Right hindlimb (tissue), 1 donor: Measurements from ENCODE around the gene RXRG.
A peak's percentile ranks its signal among the peaks of the same experiment; 100 is the strongest.

Source experiments
- DNase-seq: peaks from one replicate; pipeline ENCODE4 v3.0.0-alpha.2; 2018

The RXRG gene

GRCh38 chr1:165407398-165407797 lies 37.5 kb downstream of the RXRG start:
- no peak for DNase-seq

DNA sequence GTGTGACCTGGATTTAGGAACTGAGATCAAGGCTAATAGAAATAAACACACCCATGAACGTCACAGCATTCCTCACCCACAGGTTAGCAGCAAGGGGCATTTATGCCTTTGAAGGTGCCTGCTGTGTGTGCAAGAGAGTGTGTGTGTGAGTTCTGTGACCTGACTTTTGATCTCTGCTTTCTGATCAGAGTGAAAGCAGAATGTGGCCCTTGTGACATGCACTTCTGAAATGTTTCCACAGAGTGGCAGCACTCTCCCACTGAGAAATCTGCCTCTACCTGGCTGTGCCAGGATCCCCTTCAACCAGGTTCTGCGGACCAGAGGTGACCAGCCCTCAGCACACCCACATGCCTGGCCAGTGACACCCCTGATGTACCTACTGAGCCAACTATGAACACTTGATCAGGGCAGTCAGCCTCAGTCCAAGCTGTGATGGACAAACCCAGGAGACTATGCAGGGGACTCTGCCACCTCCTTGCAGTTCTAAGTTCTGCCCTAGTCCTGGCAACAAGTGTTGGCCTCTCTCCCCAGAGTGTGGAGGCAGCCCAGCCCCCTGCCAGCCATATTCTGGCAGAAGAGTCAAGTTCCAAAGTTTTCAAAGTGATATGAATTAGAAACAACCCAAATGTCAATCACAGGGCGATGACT lies 41.0 kb downstream of the RXRG start:
- DNase-seq: no peak

DNA sequence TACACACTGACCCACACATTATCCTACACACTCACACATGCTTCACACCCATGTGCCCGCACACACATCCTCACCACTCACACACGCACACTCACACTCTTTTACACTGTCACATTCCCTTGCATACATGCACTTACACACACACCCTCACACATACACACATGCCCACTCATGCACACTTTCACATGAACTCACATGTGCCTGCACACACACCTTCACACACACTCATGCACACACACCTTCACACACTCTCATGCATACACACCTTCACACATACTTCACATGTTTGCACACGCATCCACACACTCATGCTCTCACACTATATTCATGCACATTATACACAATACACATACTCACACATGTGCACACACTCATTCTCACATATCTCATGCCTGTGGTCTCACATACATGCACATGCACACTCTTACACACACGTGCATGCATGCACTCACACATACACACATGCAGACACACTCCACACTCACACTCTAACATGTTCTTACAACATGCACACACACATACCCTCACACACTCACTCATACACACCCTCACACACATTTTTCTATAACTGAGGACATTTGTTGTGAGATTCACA lies 42.3 kb downstream of the RXRG start:
- DNase-seq: no peak

GRCh38 chr1:165397944-165398343 lies 47.0 kb downstream of the RXRG start:
- peak; percentile 64 for DNase-seq

GRCh38 chr1:165395901-165396300 lies 49.0 kb downstream of the RXRG start:
- DNase-seq: no peak

DNA sequence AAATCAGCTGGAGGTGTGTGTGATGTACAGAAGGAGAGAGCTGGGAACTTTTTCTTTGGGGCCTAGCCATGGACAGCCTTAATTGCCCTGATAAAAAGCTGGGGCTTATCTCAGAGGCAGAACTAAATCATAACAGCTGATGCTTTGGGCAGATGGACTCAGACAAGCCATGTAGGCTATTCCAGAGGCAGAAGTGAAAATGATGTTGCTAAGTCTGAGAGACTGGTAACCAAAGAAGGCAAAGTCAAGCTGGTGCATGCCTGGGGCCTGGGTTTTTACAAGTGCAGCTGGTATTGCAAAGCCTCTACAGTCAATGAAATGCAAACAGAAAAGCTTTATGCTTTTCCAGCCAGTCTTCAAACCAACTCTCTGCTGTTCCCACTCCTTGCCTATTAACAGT lies 49.4 kb downstream of the RXRG start:
- no peak for DNase-seq

DNA sequence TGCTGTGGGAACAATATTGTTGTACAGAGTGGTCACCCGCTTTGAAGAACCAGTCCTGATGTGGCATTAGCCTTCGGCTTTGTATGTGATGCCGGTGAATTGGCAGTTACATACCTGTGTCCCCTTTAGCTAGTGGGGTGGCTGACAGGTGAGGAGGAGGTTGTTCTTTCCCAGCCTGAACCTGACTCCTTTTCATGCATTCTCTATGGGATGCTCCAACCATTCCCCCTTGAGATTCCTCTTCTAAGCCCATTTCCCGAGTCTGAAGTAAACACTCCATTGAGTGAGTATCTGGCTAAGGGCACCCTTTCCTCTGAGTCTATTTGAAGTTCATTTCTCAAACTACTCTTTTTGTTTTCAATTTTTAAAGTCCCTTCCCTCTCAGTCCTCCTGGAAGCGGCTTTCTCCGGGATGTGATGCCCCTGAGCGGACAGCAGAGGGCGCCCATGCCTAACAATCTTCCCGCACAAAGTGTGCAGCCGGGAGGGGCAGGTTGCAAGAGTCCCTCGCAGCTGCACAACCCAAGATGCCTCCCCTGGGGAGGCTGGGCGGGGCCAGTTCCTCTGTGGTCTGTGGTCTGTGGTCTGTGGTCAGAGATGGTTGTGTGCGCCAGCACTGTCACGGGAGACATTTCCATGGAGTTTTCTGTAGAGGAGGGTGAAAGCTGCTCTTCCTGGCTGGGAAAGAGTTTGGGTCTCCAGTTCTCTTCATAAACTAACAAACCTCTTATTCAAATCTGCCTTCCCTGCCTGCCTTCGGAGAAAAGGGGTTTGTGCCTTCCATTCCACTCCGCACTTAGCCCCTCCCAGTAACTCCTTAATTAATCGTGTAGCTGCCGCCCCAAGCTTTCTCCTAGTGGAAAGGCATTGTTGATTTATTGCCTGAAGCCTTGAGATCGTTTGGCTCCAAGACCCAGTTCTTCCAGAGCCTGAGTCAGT lies 52.0 kb downstream of the RXRG start:
- peak; percentile 93 for DNase-seq

- no peak for DNase-seq
Measured at GRCh38 chr1:165389609-165390008, 55.3 kb downstream of the RXRG start.

- DNase-seq: no peak
Measured at GRCh38 chr1:165387961-165388360, 57.0 kb downstream of the RXRG start.

DNA sequence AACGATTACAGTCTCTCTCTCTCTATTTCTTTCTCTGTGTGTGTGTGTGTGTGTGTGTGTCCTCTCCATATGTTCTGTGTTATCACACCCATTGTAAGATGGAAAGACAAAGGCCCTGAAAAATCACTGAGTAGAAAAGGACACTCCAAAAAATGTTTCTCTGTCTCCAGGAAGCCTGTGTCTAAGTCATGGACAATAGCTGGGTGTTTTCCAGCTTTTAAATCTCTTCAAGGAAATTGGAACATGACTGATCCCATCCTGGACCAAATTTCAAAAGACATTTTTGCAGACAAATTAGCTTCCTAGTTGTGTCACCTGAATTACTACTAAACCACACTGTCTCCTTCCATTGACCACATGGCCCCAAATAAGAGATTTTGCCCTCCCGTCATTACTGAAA lies 57.4 kb downstream of the RXRG start:
- DNase-seq: no peak

DNA sequence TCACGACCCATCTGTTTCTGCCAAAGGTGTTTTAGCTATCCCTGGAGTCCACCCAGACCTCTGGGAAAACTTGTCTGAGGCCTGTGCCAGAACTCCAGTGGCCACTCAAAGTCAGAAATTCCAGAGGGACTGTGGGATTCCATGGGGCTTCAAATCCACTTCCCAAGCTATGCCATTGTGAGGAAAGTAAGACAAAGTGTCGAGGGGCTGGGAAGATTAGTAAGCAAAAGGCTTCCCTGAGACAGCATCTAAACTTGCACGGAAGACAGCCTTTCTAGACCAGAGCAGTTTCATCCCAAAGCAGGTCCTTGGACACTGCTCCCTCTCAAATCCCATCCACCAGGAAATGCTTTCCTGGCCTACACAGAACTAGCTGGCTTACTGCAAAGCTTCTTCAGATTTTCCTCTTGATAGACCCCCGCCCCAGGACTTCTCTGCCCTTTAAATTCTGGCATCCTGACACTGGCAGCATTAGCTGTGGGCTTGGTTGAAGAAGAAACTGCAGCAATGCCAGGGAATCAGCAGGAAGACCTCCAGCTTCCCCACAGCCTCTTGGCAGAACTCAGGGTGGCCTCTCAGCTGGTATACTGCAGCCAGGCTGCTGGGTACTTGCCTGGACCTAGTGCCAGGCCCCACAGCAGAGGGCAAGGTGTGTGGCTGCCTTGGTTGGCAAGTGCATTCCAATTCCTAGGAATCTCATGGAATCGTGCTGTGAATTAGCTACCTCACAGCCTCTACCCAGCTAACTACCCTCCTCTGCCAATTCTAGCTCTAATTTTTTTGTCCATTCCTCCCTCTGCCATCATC lies 61.1 kb downstream of the RXRG start:
- DNase-seq: peak; percentile 39

DNA sequence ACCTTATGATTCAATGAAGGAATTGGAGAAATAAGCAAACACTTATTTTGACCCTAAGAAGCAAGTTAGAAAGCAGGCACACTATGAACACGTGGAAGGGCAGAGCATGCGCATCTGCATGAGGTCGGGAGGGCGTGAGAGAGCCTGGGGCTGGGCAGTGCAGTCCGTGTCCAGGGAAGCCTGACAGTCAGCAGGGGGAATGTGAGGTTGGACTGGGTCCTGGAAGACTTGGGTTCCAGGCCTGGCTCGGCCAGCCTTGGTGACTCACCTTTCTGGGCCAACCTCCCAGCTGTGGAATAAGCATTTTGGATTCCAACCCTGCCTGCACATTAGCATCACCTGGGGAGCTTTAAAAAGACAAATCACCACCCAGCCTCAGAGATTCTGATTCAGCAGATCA lies 61.9 kb downstream of the RXRG start:
- DNase-seq: peak; percentile 84

- no peak for DNase-seq
Measured at GRCh38 chr1:165381745-165382505, 63.0 kb downstream of the RXRG start.

GRCh38 chr1:165376811-165377311 lies 68.1 kb downstream of the RXRG start:
- no peak for DNase-seq

DNA sequence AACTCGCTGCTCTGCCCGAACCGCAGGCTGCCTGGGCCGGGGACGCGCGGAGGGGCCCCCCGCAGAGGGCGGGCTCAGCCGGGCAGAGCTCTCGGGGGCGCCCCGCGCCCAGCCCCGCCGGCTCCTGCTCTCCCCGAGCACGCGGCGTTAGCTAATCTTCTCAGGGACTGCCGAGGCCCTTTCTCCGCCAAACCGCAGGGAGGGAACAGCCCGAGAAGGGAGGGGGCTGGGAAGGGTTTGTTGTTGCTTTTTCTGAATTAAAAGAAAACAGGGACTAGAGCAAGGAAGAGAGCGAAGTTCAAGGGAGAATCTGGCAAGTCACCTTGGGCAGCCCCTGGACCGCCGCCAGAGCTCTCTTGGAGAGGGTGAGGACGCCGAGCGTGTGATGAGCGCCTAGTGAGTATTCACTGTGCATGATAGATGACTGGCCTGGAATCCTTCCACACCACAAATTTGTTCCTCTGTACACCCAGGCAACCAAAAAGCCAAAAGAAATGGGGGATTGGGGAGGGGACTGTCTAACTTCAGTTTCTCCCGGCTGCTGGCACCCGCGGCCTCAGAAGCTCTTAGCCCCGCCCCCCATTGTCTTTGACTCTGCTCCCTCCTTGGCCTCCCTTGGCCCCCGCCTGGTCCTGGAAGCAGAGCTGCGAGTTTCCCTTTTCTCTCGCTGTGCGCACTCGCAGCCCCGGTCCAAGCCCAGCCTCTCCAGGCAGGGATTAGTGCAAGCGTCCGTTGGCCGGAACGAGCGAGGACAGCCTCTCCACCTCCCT lies 68.7 kb downstream of the RXRG start:
- DNase-seq: peak; percentile 98

DNA sequence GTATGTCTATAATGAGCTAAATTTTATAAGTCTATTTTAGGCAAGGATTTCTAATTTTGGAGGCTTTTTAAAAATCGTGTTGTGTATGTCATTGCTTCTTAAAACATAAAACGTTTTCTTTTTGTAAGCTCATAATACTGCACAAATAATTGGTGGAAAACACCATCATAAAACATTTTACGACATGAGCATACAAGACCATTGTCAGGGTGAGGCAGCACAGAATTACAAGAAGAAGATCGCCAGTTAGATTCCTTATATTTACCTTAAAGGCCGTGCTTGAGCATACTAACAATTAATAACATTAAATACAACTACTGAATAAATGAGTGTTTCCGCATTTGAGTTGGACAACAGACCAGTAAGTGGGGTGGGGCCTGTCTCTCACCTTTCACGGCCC lies 69.3 kb downstream of the RXRG start:
- DNase-seq: no peak

DNA sequence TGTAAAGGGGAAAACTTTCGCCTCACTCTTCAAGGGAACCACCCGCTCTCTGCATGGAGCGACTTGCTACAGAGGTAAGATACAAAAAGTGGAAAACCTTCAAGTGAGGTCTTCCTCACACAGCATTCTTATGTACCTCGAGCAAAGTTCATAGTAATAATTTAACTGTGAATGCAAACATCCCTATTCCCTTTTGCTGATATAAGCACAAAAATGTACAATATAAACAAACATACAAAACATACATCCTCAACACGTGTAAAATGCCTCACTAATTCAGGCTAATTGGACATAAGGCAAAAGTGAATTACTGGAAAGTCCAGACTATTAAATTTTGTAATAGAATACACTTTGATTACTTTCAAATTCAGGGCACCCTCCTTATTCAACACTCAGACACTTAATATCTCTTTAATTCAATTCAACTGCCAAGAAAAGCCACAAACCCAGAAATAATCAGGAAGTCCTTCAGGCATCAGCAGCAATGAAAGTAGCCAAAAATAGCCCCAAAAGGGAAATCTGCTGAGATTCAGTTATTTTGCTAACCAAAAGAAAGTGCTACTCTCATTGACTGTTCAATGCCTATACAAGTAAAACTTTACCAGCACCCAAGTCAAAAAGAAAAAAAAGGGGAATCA lies 73.2 kb downstream of the RXRG start:
- DNase-seq: no peak

DNA sequence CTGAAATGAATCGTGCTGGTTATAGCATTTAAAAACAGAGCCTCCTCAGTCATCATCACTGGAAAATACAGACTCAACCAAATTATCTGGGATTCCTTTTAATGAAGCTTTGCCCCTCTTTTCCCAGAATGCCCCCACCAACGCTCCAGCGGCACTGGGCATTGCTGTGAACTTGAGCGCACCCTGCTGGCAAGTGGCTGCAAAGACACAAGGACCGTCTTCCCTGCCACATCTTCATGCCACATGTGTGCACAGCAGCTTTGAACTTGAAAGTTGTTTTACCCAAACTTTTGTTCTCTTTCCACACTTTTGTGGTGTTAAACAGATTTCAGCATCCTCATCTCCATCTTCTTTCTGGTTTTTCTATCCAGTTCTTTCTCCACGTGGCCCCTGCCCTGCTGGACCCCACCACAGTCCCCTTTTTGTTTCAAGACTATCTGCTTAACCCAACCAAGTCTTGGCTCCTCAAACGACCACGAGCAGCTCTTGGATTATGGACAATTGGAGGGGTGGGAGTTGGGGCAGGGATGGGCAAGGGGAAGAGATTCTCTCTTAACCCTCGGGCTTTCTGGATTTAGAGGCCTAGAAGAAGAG lies 75.6 kb downstream of the RXRG start:
- DNase-seq: peak; percentile 69

DNA sequence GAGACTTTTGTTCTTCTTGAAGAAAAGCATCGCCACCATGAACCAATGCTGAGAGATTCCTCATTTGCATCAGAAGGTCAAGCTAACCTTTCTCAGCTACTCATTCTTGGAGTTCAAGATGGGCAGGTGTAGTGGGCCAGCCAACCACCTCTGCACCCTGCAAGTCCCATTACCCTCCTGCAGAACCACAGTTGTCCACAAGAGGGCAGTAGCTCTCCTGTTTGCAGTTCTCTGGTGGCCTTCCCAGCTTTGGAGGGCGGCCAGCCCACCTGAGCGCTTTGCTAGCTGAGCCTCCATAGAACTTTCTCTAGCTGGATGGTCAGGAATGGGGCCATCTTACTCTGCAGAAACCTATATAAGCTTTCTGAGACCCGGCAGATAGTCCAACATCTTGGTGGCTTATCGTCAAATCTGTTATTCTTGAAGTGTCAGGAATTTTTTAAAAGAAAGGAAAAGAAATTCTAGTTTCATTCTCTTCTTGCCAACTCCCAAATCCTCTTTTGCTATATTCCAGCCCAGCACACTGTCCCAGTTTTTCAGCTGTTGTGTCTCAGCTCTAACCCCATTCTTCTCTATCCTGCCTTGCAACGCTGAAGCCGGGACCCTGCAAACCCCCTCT lies 77.4 kb downstream of the RXRG start:
- peak; percentile 83 for DNase-seq

DNA sequence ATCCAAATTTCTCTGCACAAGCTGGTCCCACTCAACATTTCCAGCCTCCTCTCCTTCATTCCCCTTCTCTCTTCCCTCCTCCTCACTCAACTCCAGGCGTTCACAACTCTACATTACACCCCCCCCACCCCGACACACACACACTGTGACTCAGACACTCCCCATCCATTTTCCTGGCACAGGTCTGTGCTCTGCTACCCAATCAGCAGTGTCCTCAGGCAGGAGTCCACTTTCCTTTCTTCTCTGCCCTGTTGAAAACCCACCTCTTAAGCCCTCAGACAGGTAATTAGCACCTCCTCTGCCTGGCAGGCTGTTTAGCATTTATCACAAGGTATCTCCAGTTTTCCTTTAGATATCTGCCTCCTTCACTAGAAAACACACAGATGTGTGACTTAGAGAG lies 79.6 kb downstream of the RXRG start:
- DNase-seq: no peak
